ENCODE results near the gene PHB1.
"Not testable (repeated sequence)": the region's sequence is repeated elsewhere in the genome, so short reads cannot be mapped to it uniquely, and the experiment has no call there.

PHB1 gene

GRCh38 chr17:49403514-49404289, 11.0 kb downstream of the PHB1 start:
- peaks cover 33% of the 10 kb centered on the region for H3K4me1 Mint-ChIP-seq (ENCODE audit: low read depth)
- peaks cover 19% of the 10 kb centered on the region for H3K36me3 Mint-ChIP-seq

GRCh38 chr17:49402706-49403105, 12.0 kb downstream of the PHB1 start:
- Mint-ChIP-seq H3K4me3 (no peak overlapping the region), H3K36me3 (peaks cover 18% of the 10 kb centered on the region), H3K27ac (no peak overlapping the region)

More at GRCh38 chr17:49403514-49404289, 11.0 kb downstream of the PHB1 start:
- H3K9me3 Mint-ChIP-seq (ENCODE audit: low read depth): no peaks in the 10 kb centered on the region
- H3K4me3 Mint-ChIP-seq: peak overlapping the region; percentile 10
- H3K27ac Mint-ChIP-seq: peak overlapping the region; percentile 34
- H3K27me3 Mint-ChIP-seq: no peaks in the 10 kb centered on the region

GRCh38 chr17:49401971-49402611, 12.6 kb downstream of the PHB1 start:
- Mint-ChIP-seq H3K9me3 (ENCODE audit: low read depth) (no peaks in the 10 kb centered on the region), H3K27me3 (no peaks in the 10 kb centered on the region), H3K4me1 (ENCODE audit: low read depth) (peaks cover 21% of the 10 kb centered on the region), H3K36me3 (peaks cover 16% of the 10 kb centered on the region), H3K4me3 (no peak overlapping the region), H3K27ac (no peak overlapping the region)

More at GRCh38 chr17:49402706-49403105, 12.0 kb downstream of the PHB1 start:
- Mint-ChIP-seq H3K27me3 (no peaks in the 10 kb centered on the region), H3K9me3 (ENCODE audit: low read depth) (no peaks in the 10 kb centered on the region), H3K4me1 (ENCODE audit: low read depth) (peaks cover 23% of the 10 kb centered on the region)

- Mint-ChIP-seq H3K36me3 (peaks cover 8% of the 10 kb centered on the region), H3K4me3 (no peak overlapping the region), H3K9me3 (ENCODE audit: low read depth) (no peaks in the 10 kb centered on the region), H3K4me1 (ENCODE audit: low read depth) (peaks cover 14% of the 10 kb centered on the region), H3K27me3 (no peaks in the 10 kb centered on the region), H3K27ac (no peak overlapping the region)
Measured at GRCh38 chr17:49399995-49400394, 14.7 kb downstream of the PHB1 start.

GRCh38 chr17:49397586-49397985, 17.1 kb downstream of the PHB1 start:
- Mint-ChIP-seq H3K4me1 (ENCODE audit: low read depth) (peaks cover 13% of the 10 kb centered on the region), H3K27ac (no peak overlapping the region), H3K36me3 (no peaks in the 10 kb centered on the region), H3K9me3 (ENCODE audit: low read depth) (no peaks in the 10 kb centered on the region), H3K27me3 (no peaks in the 10 kb centered on the region), H3K4me3 (no peak overlapping the region)

GRCh38 chr17:49393491-49394255, 21.0 kb downstream of the PHB1 start:
- Mint-ChIP-seq H3K4me3 (no peak overlapping the region), H3K4me1 (ENCODE audit: low read depth) (peaks cover 37% of the 10 kb centered on the region), H3K36me3 (no peaks in the 10 kb centered on the region), H3K27me3 (no peaks in the 10 kb centered on the region), H3K9me3 (ENCODE audit: low read depth) (no peaks in the 10 kb centered on the region), H3K27ac (no peak overlapping the region)

- Mint-ChIP-seq H3K4me3 (peak overlapping the region; percentile 50), H3K9me3 (ENCODE audit: low read depth) (no peaks in the 10 kb centered on the region), H3K4me1 (ENCODE audit: low read depth) (peaks cover 56% of the 10 kb centered on the region), H3K27ac (peak overlapping the region; percentile 81), H3K27me3 (no peaks in the 10 kb centered on the region), H3K36me3 (no peaks in the 10 kb centered on the region)
Measured at GRCh38 chr17:49390548-49391324, 23.9 kb downstream of the PHB1 start.

- peak overlapping the region; percentile 92 for H3K27ac Mint-ChIP-seq
- H3K36me3 Mint-ChIP-seq; H3K27me3 Mint-ChIP-seq; H3K9me3 Mint-ChIP-seq (ENCODE audit: low read depth): not testable (repeated sequence)
- peak overlapping the region; percentile 50 for H3K4me3 Mint-ChIP-seq
- H3K4me1 Mint-ChIP-seq (ENCODE audit: low read depth): peaks cover 53% of the 10 kb centered on the region
Measured at GRCh38 chr17:49389514-49390347, 25.0 kb downstream of the PHB1 start.

- H3K27me3 Mint-ChIP-seq: no peaks in the 10 kb centered on the region
- peaks cover 49% of the 10 kb centered on the region for H3K4me1 Mint-ChIP-seq (ENCODE audit: low read depth)
- H3K27ac Mint-ChIP-seq: peak overlapping the region; percentile 92
- H3K4me3 Mint-ChIP-seq: peak overlapping the region; percentile 78
- H3K9me3 Mint-ChIP-seq (ENCODE audit: low read depth): no peaks in the 10 kb centered on the region
- H3K36me3 Mint-ChIP-seq: no peaks in the 10 kb centered on the region
Measured at GRCh38 chr17:49388692-49389513, 25.8 kb downstream of the PHB1 start.

GRCh38 chr17:49388290-49388640, 26.4 kb downstream of the PHB1 start:
- Mint-ChIP-seq H3K27ac (peak overlapping the region; percentile 92), H3K27me3 (no peaks in the 10 kb centered on the region), H3K9me3 (ENCODE audit: low read depth) (no peaks in the 10 kb centered on the region), H3K4me1 (ENCODE audit: low read depth) (peaks cover 44% of the 10 kb centered on the region), H3K4me3 (peak overlapping the region; percentile 78), H3K36me3 (no peaks in the 10 kb centered on the region)

- Mint-ChIP-seq H3K9me3 (ENCODE audit: low read depth) (no peaks in the 10 kb centered on the region), H3K36me3 (no peaks in the 10 kb centered on the region), H3K4me3 (peak overlapping the region; percentile 78), H3K4me1 (ENCODE audit: low read depth) (peaks cover 44% of the 10 kb centered on the region), H3K27ac (peak overlapping the region; percentile 92), H3K27me3 (no peaks in the 10 kb centered on the region)
Measured at GRCh38 chr17:49387498-49388289, 27.0 kb downstream of the PHB1 start.

- Mint-ChIP-seq H3K36me3 (no peaks in the 10 kb centered on the region), H3K9me3 (ENCODE audit: low read depth) (no peaks in the 10 kb centered on the region), H3K27me3 (no peaks in the 10 kb centered on the region), H3K4me3 (no peak overlapping the region), H3K4me1 (ENCODE audit: low read depth) (peaks cover 42% of the 10 kb centered on the region), H3K27ac (no peak overlapping the region)
Measured at GRCh38 chr17:49386373-49386772, 28.3 kb downstream of the PHB1 start.

- peaks cover 28% of the 10 kb centered on the region for H3K4me1 Mint-ChIP-seq (ENCODE audit: low read depth)
- no peak overlapping the region for H3K27ac Mint-ChIP-seq
- no peaks in the 10 kb centered on the region for H3K9me3 Mint-ChIP-seq (ENCODE audit: low read depth)
Measured at GRCh38 chr17:49384951-49385350, 29.7 kb downstream of the PHB1 start.

More at GRCh38 chr17:49384951-49385350, 29.7 kb downstream of the PHB1 start:
- H3K36me3 Mint-ChIP-seq: no peaks in the 10 kb centered on the region
- H3K4me3 Mint-ChIP-seq: no peak overlapping the region
- H3K27me3 Mint-ChIP-seq: no peaks in the 10 kb centered on the region

Data from activated naive CD8-positive, alpha-beta T cell (primary cell).